ENCODE data around the gene ATF7IP.
A peak's percentile ranks its signal among the peaks of the same experiment; 100 is the strongest.

The ATF7IP gene

GRCh38 chr12:14505626-14506596, 140.4 kb downstream of the ATF7IP start:
- DNase-seq: no peak

- DNase-seq: no peak
Observed at GRCh38 chr12:14510574-14510973, 145.1 kb downstream of the ATF7IP start.

- peak; percentile 53 for DNase-seq
Observed at GRCh38 chr12:14514154-14514842, 148.8 kb downstream of the ATF7IP start.

GRCh38 chr12:14514946-14515345, 149.5 kb downstream of the ATF7IP start:
- DNase-seq: no peak

- DNase-seq: no peak
Observed at GRCh38 chr12:14521822-14522221, 156.3 kb downstream of the ATF7IP start.

GRCh38 chr12:14525964-14526363, 160.5 kb downstream of the ATF7IP start:
- DNase-seq: no peak

GRCh38 chr12:14532152-14532551, 166.7 kb downstream of the ATF7IP start:
- no peak for DNase-seq

GRCh38 chr12:14537088-14537487, 171.6 kb downstream of the ATF7IP start:
- DNase-seq: no peak

- no peak for DNase-seq
Observed at GRCh38 chr12:14540801-14541462, 175.4 kb downstream of the ATF7IP start.

GRCh38 chr12:14545144-14546124, 180.0 kb downstream of the ATF7IP start:
- DNase-seq: peak; percentile 10

- DNase-seq: no peak
Observed at GRCh38 chr12:14547571-14547970, 182.1 kb downstream of the ATF7IP start.

GRCh38 chr12:14548609-14549008, 183.1 kb downstream of the ATF7IP start:
- no peak for DNase-seq
